ENCODE measurements around the gene WDR43. TPM values are rescaled to one million over a fixed set of nuclear protein-coding genes. Genes with fewer than 3 reads are reported as not detected.

The WDR43 gene
- total RNA-seq, 4 donors from 2014 or later, result 15.8 to 399 (median 46.0) TPM

DNA sequence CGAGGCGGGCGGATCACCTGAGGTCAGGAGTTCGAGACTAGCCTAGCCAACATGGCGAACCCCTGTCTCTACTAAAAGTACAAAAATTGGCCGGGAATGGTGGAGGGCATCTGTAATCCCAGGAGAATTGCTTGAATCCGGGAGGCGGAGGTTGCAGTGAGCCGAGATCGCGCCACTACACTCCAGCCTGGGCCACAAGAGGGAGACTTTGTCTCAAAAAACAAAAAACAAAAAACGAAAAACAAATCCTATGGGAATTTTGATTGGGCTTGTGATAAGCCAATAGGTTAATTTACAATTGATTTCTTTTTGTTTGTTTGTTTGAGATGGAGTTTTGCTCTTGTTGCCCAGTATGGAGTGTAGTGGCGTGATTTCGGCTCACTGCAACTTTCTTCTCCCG is 62.4 kb downstream of the WDR43 start:
- no peaks in the 10 kb centered on the region for H3K27me3 ChIP-seq
- no peak overlapping the region for H3K4me3 ChIP-seq
- in situ Hi-C loops (cut with MboI; ENCODE audit: low pct_ligation_motif_present in 1 of 4, low pct_unique_long_range_greater_than_20kb in 1 of 4, low sequenced_read_pairs in 3 of 4), result loop anchor here (5.0 to 25.0 kb wide), 4 partner anchors 238 to 880 kb away; no protein-coding TSS in a partner anchor
- no peaks in the 10 kb centered on the region for H3K36me3 ChIP-seq
- no peak overlapping the region for H3K27ac ChIP-seq
- TF ChIP-seq POLR2A (IDR thresholded peaks at IDR 0.05), result no peak
- TF ChIP-seq, protein P1, sequence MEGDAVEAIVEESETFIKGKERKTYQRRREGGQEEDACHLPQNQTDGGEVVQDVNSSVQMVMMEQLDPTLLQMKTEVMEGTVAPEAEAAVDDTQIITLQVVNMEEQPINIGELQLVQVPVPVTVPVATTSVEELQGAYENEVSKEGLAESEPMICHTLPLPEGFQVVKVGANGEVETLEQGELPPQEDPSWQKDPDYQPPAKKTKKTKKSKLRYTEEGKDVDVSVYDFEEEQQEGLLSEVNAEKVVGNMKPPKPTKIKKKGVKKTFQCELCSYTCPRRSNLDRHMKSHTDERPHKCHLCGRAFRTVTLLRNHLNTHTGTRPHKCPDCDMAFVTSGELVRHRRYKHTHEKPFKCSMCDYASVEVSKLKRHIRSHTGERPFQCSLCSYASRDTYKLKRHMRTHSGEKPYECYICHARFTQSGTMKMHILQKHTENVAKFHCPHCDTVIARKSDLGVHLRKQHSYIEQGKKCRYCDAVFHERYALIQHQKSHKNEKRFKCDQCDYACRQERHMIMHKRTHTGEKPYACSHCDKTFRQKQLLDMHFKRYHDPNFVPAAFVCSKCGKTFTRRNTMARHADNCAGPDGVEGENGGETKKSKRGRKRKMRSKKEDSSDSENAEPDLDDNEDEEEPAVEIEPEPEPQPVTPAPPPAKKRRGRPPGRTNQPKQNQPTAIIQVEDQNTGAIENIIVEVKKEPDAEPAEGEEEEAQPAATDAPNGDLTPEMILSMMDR (IDR thresholded peaks at IDR 0.05), result peak in 2 of 5 experiments; percentile 61 to 62
- 68 to 80% methylated on average over 3 to 15 of the region's 15 CpGs for WGBS, 2 donors (ENCODE audit: low coverage in 1 of 2)
- no peak for DNase-seq
- H3K9me3 ChIP-seq, result no peaks in the 10 kb centered on the region
- H3K4me1 ChIP-seq, result peaks cover 0 to 24% (median 7%) of the 10 kb centered on the region in 4 donors
- intact Hi-C loops (cut with DNase I; ENCODE audit: low total_unique reads), result loop anchor here (10.0 kb wide), 1 partner anchor 58 kb away; no protein-coding TSS in a partner anchor

DNA sequence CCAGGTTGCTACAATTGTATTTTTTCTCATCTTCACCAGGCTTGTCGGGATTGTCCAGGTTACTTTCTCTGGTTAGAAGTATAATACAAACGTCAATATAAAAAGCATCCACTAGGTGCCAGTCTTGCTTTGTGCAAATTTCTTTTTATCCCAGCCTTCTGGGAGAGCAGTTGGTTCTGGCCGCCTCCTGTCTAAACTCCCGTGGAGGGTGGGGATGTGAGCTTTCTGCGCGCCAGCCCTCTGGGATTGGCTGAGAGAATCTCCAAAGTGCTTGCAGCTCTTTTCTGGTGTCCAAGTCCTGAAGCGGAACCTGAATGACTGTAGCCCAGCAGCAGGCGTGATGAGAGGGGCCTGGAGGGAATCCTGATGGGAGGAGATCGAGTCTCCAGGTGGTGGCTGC is 64.2 kb downstream of the WDR43 start:
- WGBS, 2 donors (ENCODE audit: low coverage in 1 of 2), result 27% methylated on average over 9 of the region's 9 CpGs; no CpG with 5 or more reads in 1 of the 2 donors
- intact Hi-C loops (cut with DNase I; ENCODE audit: low total_unique reads) (loop anchor here (2.0 to 10.0 kb wide), 2 partner anchors 56 to 238 kb away; no protein-coding TSS in a partner anchor), in situ Hi-C loops (cut with MboI; ENCODE audit: low pct_ligation_motif_present in 1 of 4, low pct_unique_long_range_greater_than_20kb in 1 of 4, low sequenced_read_pairs in 3 of 4) (loop anchor here (5.0 to 25.0 kb wide), 4 partner anchors 236 to 879 kb away; no protein-coding TSS in a partner anchor)
- peak; percentile 32 for DNase-seq
- H3K4me3 ChIP-seq, result no peak overlapping the region
- H3K27ac ChIP-seq, result no peak overlapping the region
- peaks cover 0 to 13% (median 0%) of the 10 kb centered on the region in 4 donors for H3K4me1 ChIP-seq
- H3K36me3 ChIP-seq, result no peaks in the 10 kb centered on the region
- no peaks in the 10 kb centered on the region for H3K9me3 ChIP-seq
- H3K27me3 ChIP-seq, result no peaks in the 10 kb centered on the region
- TF ChIP-seq EP300 (IDR thresholded peaks at IDR 0.05; ENCODE audit: low read depth), result no peak
- TF ChIP-seq, protein P1 (IDR thresholded peaks at IDR 0.05), result peak; percentile 63 to 84 (median 66)
- no peak for TF ChIP-seq POLR2A (IDR thresholded peaks at IDR 0.05)
- TF ChIP-seq POLR2AphosphoS5 (IDR thresholded peaks at IDR 0.05), result no peak

DNA sequence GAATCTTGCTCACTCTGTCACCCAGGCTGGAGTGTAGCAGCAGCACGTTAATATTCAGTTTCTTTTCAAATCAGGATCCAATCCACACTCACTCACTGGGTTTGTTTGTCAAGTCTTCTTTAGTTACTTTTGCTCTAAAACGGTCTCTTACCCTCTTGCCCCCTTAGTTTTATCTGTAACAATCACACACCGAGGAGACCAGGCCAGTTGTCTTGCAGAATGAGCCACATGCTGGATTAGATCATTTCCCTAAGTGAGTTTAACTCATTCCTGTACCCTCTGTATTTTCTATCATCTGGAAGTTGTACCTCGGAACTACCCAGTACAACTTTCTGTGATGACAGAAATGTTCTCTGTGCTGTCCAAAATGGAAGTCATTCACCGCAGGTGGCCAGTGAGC is 65.9 kb downstream of the WDR43 start:
- no peak overlapping the region for H3K4me3 ChIP-seq
- WGBS, 2 donors (ENCODE audit: low coverage in 1 of 2), result 57% methylated on average over 5 of the region's 5 CpGs
- no peaks in the 10 kb centered on the region for H3K9me3 ChIP-seq
- in situ Hi-C loops (cut with MboI; ENCODE audit: low pct_ligation_motif_present in 1 of 4, low pct_unique_long_range_greater_than_20kb in 1 of 4, low sequenced_read_pairs in 3 of 4), result loop anchor here in 3 of 4 donors (25.0 kb wide), 1 partner anchor 877 kb away; no protein-coding TSS in a partner anchor
- intact Hi-C loops (cut with DNase I; ENCODE audit: low total_unique reads), result no loop called here
- no peak for DNase-seq
- H3K27me3 ChIP-seq, result no peaks in the 10 kb centered on the region
- H3K27ac ChIP-seq, result no peak overlapping the region
- H3K4me1 ChIP-seq, result peaks cover 0 to 13% (median 0%) of the 10 kb centered on the region in 4 donors
- TF ChIP-seq EP300 (IDR thresholded peaks at IDR 0.05; ENCODE audit: low read depth), result no peak
- TF ChIP-seq POLR2A (IDR thresholded peaks at IDR 0.05), result no peak
- TF ChIP-seq, protein P1 (IDR thresholded peaks at IDR 0.05), result no peak
- no peak for TF ChIP-seq POLR2AphosphoS5 (IDR thresholded peaks at IDR 0.05)
- H3K36me3 ChIP-seq, result no peaks in the 10 kb centered on the region

DNA sequence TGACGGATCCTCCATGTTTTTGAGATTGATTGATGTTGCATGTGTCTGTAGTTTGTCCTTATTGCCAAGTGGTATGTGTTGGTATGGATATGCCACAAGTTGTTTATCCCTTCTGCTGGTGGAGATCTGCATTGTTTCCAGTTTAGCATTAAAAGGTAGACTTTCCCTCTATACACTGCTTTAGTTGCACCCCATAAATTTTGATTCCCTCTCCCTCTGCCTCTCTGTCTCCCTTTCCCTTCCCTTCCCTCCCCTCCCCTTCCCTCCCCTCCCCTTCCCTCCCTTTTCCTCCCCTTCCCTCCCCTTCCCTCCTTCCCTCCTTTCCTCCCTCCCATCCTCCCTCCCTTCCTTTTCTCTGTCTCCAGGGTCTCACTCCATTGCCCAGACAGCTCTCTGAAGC is 68.0 kb downstream of the WDR43 start:
- DNase-seq, result no peak
- Histone ChIP-seq H3K9me3 (no peaks in the 10 kb centered on the region), H3K27ac (no peak overlapping the region), H3K36me3 (no peaks in the 10 kb centered on the region), H3K27me3 (no peaks in the 10 kb centered on the region), H3K4me1 (peaks cover 0 to 9% (median 0%) of the 10 kb centered on the region in 4 donors), H3K4me3 (no peak overlapping the region)
- TF ChIP-seq POLR2A (IDR thresholded peaks at IDR 0.05) (no peak), EP300 (IDR thresholded peaks at IDR 0.05; ENCODE audit: low read depth) (no peak)
- in situ Hi-C loops (cut with MboI; ENCODE audit: low pct_ligation_motif_present in 1 of 4, low pct_unique_long_range_greater_than_20kb in 1 of 4, low sequenced_read_pairs in 3 of 4), result loop anchor here in 3 of 4 donors (25.0 kb wide), 1 partner anchor 875 kb away; no protein-coding TSS in a partner anchor
- WGBS, 2 donors (ENCODE audit: low coverage in 1 of 2), result 91 to 100% methylated on average over 1 of the region's 1 CpG
- intact Hi-C loops (cut with DNase I; ENCODE audit: low total_unique reads), result no loop called here

Measured in transverse colon (tissue), 4 donors.